Panc1 (cell line): ENCODE measurements around the gene PHF20. TPM values are rescaled to one million over a fixed set of nuclear protein-coding genes. Genes with fewer than 3 reads are reported as not detected.

ENCODE experiments used
- ATAC-seq: fragments of 200-7000 bp; cut with Tn5 transposase; 2 replicates; pipeline ENCODE4 v1.9.1; 2020; ENCODE audit warnings: mild to moderate bottlenecking, moderate library complexity
- BruUV-seq: library from RNA; stranded (reverse); fragments of 400-500 nt; replicated peaks from 2 replicates; lab custom pipeline; 2021; lab: Mats Ljungman, UMichigan
- CTCF ChIA-PET: fragments of 300-600 bp; sonication (Branson Sonifier 250); formaldehyde crosslinking; loops from one replicate; lab custom pipeline; 2022; ENCODE audit warnings: antibody characterized with exemption; lab: Charles Lee
- POLR2A ChIA-PET: fragments of 300-600 bp; sonication (Branson Sonifier 250); formaldehyde crosslinking; loops from one replicate; lab custom pipeline; 2022; ENCODE audit warnings: antibody characterized with exemption; lab: Charles Lee
- DNase-seq: peaks from one replicate; pipeline ENCODE4 v3.0.0-alpha.2; 2010; ENCODE audit warnings: low read depth, low spot score
- H3K27ac ChIP-seq: 2 replicates; pipeline ENCODE4 v1.5.1; 2011; ENCODE audit warnings: mild to moderate bottlenecking, low read length, inconsistent platforms
- H3K27me3 ChIP-seq: fragments of 200-500 bp; sonication (Bioruptor generic); 2 replicates; pipeline ENCODE4 v1.6.0; 2014; ENCODE audit warnings: low read length, inconsistent platforms; ENCODE audit not compliant: control insufficient read depth, insufficient read depth
- H3K36me3 ChIP-seq: fragments of 200-500 bp; sonication (Bioruptor generic); 2 replicates; pipeline ENCODE4 v1.5.1; 2014; ENCODE audit warnings: inconsistent platforms, mild to moderate bottlenecking, low read length, moderate library complexity; ENCODE audit not compliant: control insufficient read depth, insufficient read depth
- H3K4me1 ChIP-seq: 2 replicates; pipeline ENCODE4 v1.5.1; 2011; ENCODE audit warnings: inconsistent platforms, mild to moderate bottlenecking, low read length, moderate library complexity; ENCODE audit not compliant: control insufficient read depth, insufficient read depth
- H3K4me3 ChIP-seq, 2 experiments: 2 replicates each; pipeline ENCODE4 v1.5.1; 2011 to 2012; ENCODE audit warnings: low read depth in 2 of 2, low read length in 2 of 2, mild to moderate bottlenecking in 2 of 2, inconsistent platforms in 1 of 2, moderate library complexity in 1 of 2
- H3K9me3 ChIP-seq: fragments of 200-500 bp; sonication (Bioruptor generic); 2 replicates; pipeline ENCODE4 v1.5.1; 2014; ENCODE audit warnings: low read depth, mild to moderate bottlenecking, inconsistent platforms, low read length, moderate library complexity; ENCODE audit not compliant: control insufficient read depth, insufficient read depth
- CTCF ChIP-seq: fragments of 450-650 bp; IDR thresholded peaks from 2 replicates; pipeline ENCODE4 v1.5.1; 2017; ENCODE audit warnings: mild to moderate bottlenecking
- POLR2AphosphoS5 ChIP-seq: IDR thresholded peaks from 2 replicates; pipeline ENCODE4 v1.6.1; 2012; ENCODE audit warnings: mild to moderate bottlenecking, low read depth, low read length, moderate library complexity
- REST ChIP-seq, 2 experiments: IDR thresholded peaks; 2 replicates each; pipeline ENCODE4 v1.6.1; 2011 to 2012; ENCODE audit warnings: low read depth in 2 of 2, control low read depth in 1 of 2, low read length in 1 of 2, mild to moderate bottlenecking in 1 of 2, moderate library complexity in 1 of 2; ENCODE audit not compliant: insufficient read depth in 1 of 2
- TCF7L2 ChIP-seq: IDR thresholded peaks from 2 replicates; pipeline ENCODE4 v1.6.1; 2011; ENCODE audit warnings: mild to moderate bottlenecking, low read depth, low read length, inconsistent platforms
- in situ Hi-C: cut with HindIII; loops from 2 replicates; pipeline ENCODE4 v1.10.0; 2016; ENCODE audit warnings: low sequenced_read_pairs, low pct_unique_long_range_greater_than_20kb
- intact Hi-C: fragments of 100-400 bp; cut with micrococcal nuclease; formaldehyde crosslinking; loops from one replicate; pipeline ENCODE4 v1.10.0; 2022; ENCODE audit not compliant: unreplicated experiment
- total RNA-seq: library from RNA; stranded (reverse); gene quantifications from one replicate; pipeline ENCODE4 v1.2.1, GENCODE V29; 2021; ENCODE audit not compliant: unreplicated experiment

Gene PHF20
- total RNA-seq, 1 experiment from 2014 or later, result 51.5 TPM

- intact Hi-C loops (no loop called here), in situ Hi-C loops (no loop called here)
- Histone ChIP-seq H3K9me3 (no peaks in the 10 kb centered on the region), H3K27me3 (no peaks in the 10 kb centered on the region), H3K4me1 (peaks cover 35% of the 10 kb centered on the region), H3K27ac (peak overlapping the region; percentile 95), H3K4me3 (peak overlapping the region; percentile 79 to 81), H3K36me3 (no peaks in the 10 kb centered on the region; the same call in 1 of the 2 replicates)
- no TSS peak for BruUV-seq
- ChIA-PET POLR2A (interaction anchor here (1.1 to 2.1 kb wide), 2 partner anchors 30 to 33 kb away, joined by 3 to 34 read pairs; partner anchors contain the start of gene RBM39), CTCF (interaction anchor here (0.6 kb wide), 1 partner anchor 28 kb away, joined by 3 read pairs; no protein-coding TSS in a partner anchor)
- DNase-seq (no peak), ATAC-seq (no peak)
- TF ChIP-seq TCF7L2 (no peak), POLR2AphosphoS5 (no peak), CTCF (no peak), REST (IDR thresholded peaks at IDR 0.05; ENCODE audit: insufficient read depth in 1 of 2, low read depth in 2 of 2, low read length in 1 of 2) (no peak)
These were observed 796 bp downstream of the PHF20 start for GRCh38 chr20:35772563-35773058.

GRCh38 chr20:35773154-35773751 is 1.4 kb downstream of the PHF20 start:
- DNase-seq (no peak), ATAC-seq (no peak)
- BruUV-seq, result no TSS peak
- peaks cover 31% of the 10 kb centered on the region for H3K4me1 ChIP-seq
- no peak for TF ChIP-seq REST (IDR thresholded peaks at IDR 0.05; ENCODE audit: insufficient read depth in 1 of 2, low read depth in 2 of 2, low read length in 1 of 2)
- no peaks in the 10 kb centered on the region for H3K9me3 ChIP-seq
- intact Hi-C loops (no loop called here), in situ Hi-C loops (no loop called here)
- POLR2A ChIA-PET, result no interaction called here
- CTCF ChIA-PET, result no interaction called here
- H3K36me3 ChIP-seq, result no peaks in the 10 kb centered on the region; the same call in 1 of the 2 replicates
- H3K27ac ChIP-seq, result peak overlapping the region; percentile 95
- H3K27me3 ChIP-seq, result no peaks in the 10 kb centered on the region
- peak overlapping the region; percentile 79 to 81 for H3K4me3 ChIP-seq
